ENCODE measurements around the gene IPO13.

Gene IPO13

GRCh38 chr1:44000122-44000665, 53.4 kb downstream of the IPO13 start:
- no peak overlapping the region for H3K27ac ChIP-seq (ENCODE audit: low read depth, low read length, severe bottlenecking)
- no peaks in the 10 kb centered on the region for H3K9me3 ChIP-seq (ENCODE audit: control insufficient read depth, low read length)
- peaks cover 26% of the 10 kb centered on the region for H3K36me3 ChIP-seq (ENCODE audit: control insufficient read depth, insufficient read depth, low read length)
- H3K4me1 ChIP-seq (ENCODE audit: control insufficient read depth, insufficient read depth, low read length, poor library complexity, severe bottlenecking) = peaks cover 10% of the 10 kb centered on the region
- H3K4me3 ChIP-seq (ENCODE audit: extremely low read depth, insufficient read depth, low read length, poor library complexity, severe bottlenecking) = no peak overlapping the region
- WGBS, 2 experiments (ENCODE audit: insufficient coverage in 2 of 2) = 67 to 82% methylated on average over 6 to 8 of the region's 8 CpGs

- Histone ChIP-seq H3K4me3 (ENCODE audit: extremely low read depth, insufficient read depth, low read length, poor library complexity, severe bottlenecking) (no peak overlapping the region), H3K36me3 (ENCODE audit: control insufficient read depth, insufficient read depth, low read length) (peaks cover 26% of the 10 kb centered on the region), H3K9me3 (ENCODE audit: control insufficient read depth, low read length) (no peaks in the 10 kb centered on the region), H3K4me1 (ENCODE audit: control insufficient read depth, insufficient read depth, low read length, poor library complexity, severe bottlenecking) (peaks cover 5% of the 10 kb centered on the region), H3K27ac (ENCODE audit: low read depth, low read length, severe bottlenecking) (no peak overlapping the region)
- 83 to 94% methylated on average over 7 of the region's 8 CpGs for WGBS, 2 experiments (ENCODE audit: insufficient coverage in 2 of 2)
Observed at GRCh38 chr1:44002165-44002564, 55.4 kb downstream of the IPO13 start.

GRCh38 chr1:44002606-44003157, 55.9 kb downstream of the IPO13 start:
- peaks cover 26% of the 10 kb centered on the region for H3K36me3 ChIP-seq (ENCODE audit: control insufficient read depth, insufficient read depth, low read length)
- WGBS, 2 experiments (ENCODE audit: insufficient coverage in 2 of 2) = 89 to 90% methylated on average over 10 to 12 of the region's 14 CpGs
- H3K27ac ChIP-seq (ENCODE audit: low read depth, low read length, severe bottlenecking) = no peak overlapping the region
- H3K9me3 ChIP-seq (ENCODE audit: control insufficient read depth, low read length) = no peaks in the 10 kb centered on the region
- H3K4me3 ChIP-seq (ENCODE audit: extremely low read depth, insufficient read depth, low read length, poor library complexity, severe bottlenecking) = no peak overlapping the region
- H3K4me1 ChIP-seq (ENCODE audit: control insufficient read depth, insufficient read depth, low read length, poor library complexity, severe bottlenecking) = peaks cover 1% of the 10 kb centered on the region

GRCh38 chr1:44008259-44008658, 61.5 kb downstream of the IPO13 start:
- WGBS, 2 experiments (ENCODE audit: insufficient coverage in 2 of 2) = 100% methylated on average over 3 to 6 of the region's 12 CpGs
- H3K27ac ChIP-seq (ENCODE audit: low read depth, low read length, severe bottlenecking) = no peak overlapping the region
- H3K4me1 ChIP-seq (ENCODE audit: control insufficient read depth, insufficient read depth, low read length, poor library complexity, severe bottlenecking) = no peaks in the 10 kb centered on the region
- H3K9me3 ChIP-seq (ENCODE audit: control insufficient read depth, low read length) = no peaks in the 10 kb centered on the region
- no peak overlapping the region for H3K4me3 ChIP-seq (ENCODE audit: extremely low read depth, insufficient read depth, low read length, poor library complexity, severe bottlenecking)
- H3K36me3 ChIP-seq (ENCODE audit: control insufficient read depth, insufficient read depth, low read length) = no peaks in the 10 kb centered on the region

GRCh38 chr1:44010935-44011471, 64.3 kb downstream of the IPO13 start:
- no peaks in the 10 kb centered on the region for H3K4me1 ChIP-seq (ENCODE audit: control insufficient read depth, insufficient read depth, low read length, poor library complexity, severe bottlenecking)
- no peak overlapping the region for H3K4me3 ChIP-seq (ENCODE audit: extremely low read depth, insufficient read depth, low read length, poor library complexity, severe bottlenecking)
- no peaks in the 10 kb centered on the region for H3K36me3 ChIP-seq (ENCODE audit: control insufficient read depth, insufficient read depth, low read length)
- no peaks in the 10 kb centered on the region for H3K9me3 ChIP-seq (ENCODE audit: control insufficient read depth, low read length)
- H3K27ac ChIP-seq (ENCODE audit: low read depth, low read length, severe bottlenecking) = no peak overlapping the region
- WGBS, 2 experiments (ENCODE audit: insufficient coverage in 2 of 2) = 90 to 95% methylated on average over 4 to 8 of the region's 11 CpGs

- H3K36me3 ChIP-seq (ENCODE audit: control insufficient read depth, insufficient read depth, low read length) = no peaks in the 10 kb centered on the region
- H3K27ac ChIP-seq (ENCODE audit: low read depth, low read length, severe bottlenecking) = no peak overlapping the region
- 100% methylated on average over 1 of the region's 2 CpGs for WGBS, 2 experiments (ENCODE audit: insufficient coverage in 2 of 2)
- no peaks in the 10 kb centered on the region for H3K4me1 ChIP-seq (ENCODE audit: control insufficient read depth, insufficient read depth, low read length, poor library complexity, severe bottlenecking)
- H3K9me3 ChIP-seq (ENCODE audit: control insufficient read depth, low read length) = no peaks in the 10 kb centered on the region
- H3K4me3 ChIP-seq (ENCODE audit: extremely low read depth, insufficient read depth, low read length, poor library complexity, severe bottlenecking) = no peak overlapping the region
Observed at GRCh38 chr1:44012404-44012803, 65.7 kb downstream of the IPO13 start.

GRCh38 chr1:44012941-44013609, 66.3 kb downstream of the IPO13 start:
- 84 to 87% methylated on average over 13 of the region's 13 CpGs for WGBS, 2 experiments (ENCODE audit: insufficient coverage in 2 of 2)
- Histone ChIP-seq H3K4me1 (ENCODE audit: control insufficient read depth, insufficient read depth, low read length, poor library complexity, severe bottlenecking) (no peaks in the 10 kb centered on the region), H3K27ac (ENCODE audit: low read depth, low read length, severe bottlenecking) (no peak overlapping the region), H3K9me3 (ENCODE audit: control insufficient read depth, low read length) (no peaks in the 10 kb centered on the region), H3K36me3 (ENCODE audit: control insufficient read depth, insufficient read depth, low read length) (no peaks in the 10 kb centered on the region), H3K4me3 (ENCODE audit: extremely low read depth, insufficient read depth, low read length, poor library complexity, severe bottlenecking) (no peak overlapping the region)

- Histone ChIP-seq H3K4me1 (ENCODE audit: control insufficient read depth, insufficient read depth, low read length, poor library complexity, severe bottlenecking) (no peaks in the 10 kb centered on the region), H3K27ac (ENCODE audit: low read depth, low read length, severe bottlenecking) (no peak overlapping the region), H3K4me3 (ENCODE audit: extremely low read depth, insufficient read depth, low read length, poor library complexity, severe bottlenecking) (no peak overlapping the region), H3K36me3 (ENCODE audit: control insufficient read depth, insufficient read depth, low read length) (no peaks in the 10 kb centered on the region), H3K9me3 (ENCODE audit: control insufficient read depth, low read length) (no peaks in the 10 kb centered on the region)
- 84 to 86% methylated on average over 4 to 5 of the region's 5 CpGs for WGBS, 2 experiments (ENCODE audit: insufficient coverage in 2 of 2)
Observed at GRCh38 chr1:44013949-44014348, 67.2 kb downstream of the IPO13 start.

- H3K9me3 ChIP-seq (ENCODE audit: control insufficient read depth, low read length) = no peaks in the 10 kb centered on the region
- WGBS, 2 experiments (ENCODE audit: insufficient coverage in 2 of 2) = 87 to 90% methylated on average over 8 of the region's 8 CpGs
- H3K36me3 ChIP-seq (ENCODE audit: control insufficient read depth, insufficient read depth, low read length) = no peaks in the 10 kb centered on the region
- no peak overlapping the region for H3K4me3 ChIP-seq (ENCODE audit: extremely low read depth, insufficient read depth, low read length, poor library complexity, severe bottlenecking)
- no peak overlapping the region for H3K27ac ChIP-seq (ENCODE audit: low read depth, low read length, severe bottlenecking)
- H3K4me1 ChIP-seq (ENCODE audit: control insufficient read depth, insufficient read depth, low read length, poor library complexity, severe bottlenecking) = no peaks in the 10 kb centered on the region
Observed at GRCh38 chr1:44014365-44015104, 67.8 kb downstream of the IPO13 start.

GRCh38 chr1:44015206-44015605, 68.5 kb downstream of the IPO13 start:
- 80 to 83% methylated on average over 2 of the region's 3 CpGs for WGBS, 2 experiments (ENCODE audit: insufficient coverage in 2 of 2)
- Histone ChIP-seq H3K36me3 (ENCODE audit: control insufficient read depth, insufficient read depth, low read length) (no peaks in the 10 kb centered on the region), H3K9me3 (ENCODE audit: control insufficient read depth, low read length) (no peaks in the 10 kb centered on the region), H3K4me3 (ENCODE audit: extremely low read depth, insufficient read depth, low read length, poor library complexity, severe bottlenecking) (no peak overlapping the region), H3K27ac (ENCODE audit: low read depth, low read length, severe bottlenecking) (no peak overlapping the region), H3K4me1 (ENCODE audit: control insufficient read depth, insufficient read depth, low read length, poor library complexity, severe bottlenecking) (no peaks in the 10 kb centered on the region)
